Uterus (tissue), 4 donors: ENCODE results near the gene TMEM220. TPM values are rescaled to one million over a fixed set of nuclear protein-coding genes. Genes with fewer than 3 reads are reported as not detected.

Source experiments
- DNase-seq, 2 donors: peaks; one replicate each; pipeline ENCODE4 v3.0.0-alpha.2; 2019 to 2020
- H3K27ac ChIP-seq, 2 donors: fragments of 200-600 bp; sonication (generic); 1 replicate in 1 of 2; 2 replicates in 1 of 2; pipeline ENCODE4 v1.5.1; 2016 to 2018
- H3K27me3 ChIP-seq, 2 donors: fragments of 200-600 bp; sonication (generic); one replicate each; pipeline ENCODE4 v1.5.1; 2018 to 2019; ENCODE audit warnings: control low read depth in 1 of 2
- H3K36me3 ChIP-seq, 2 donors: fragments of 200-600 bp; sonication (generic); one replicate each; pipeline ENCODE4 v1.5.1; 2019; ENCODE audit warnings: control low read depth in 1 of 2
- H3K4me1 ChIP-seq, 2 donors: fragments of 200-600 bp; sonication (generic); one replicate each; pipeline ENCODE4 v1.5.1; 2018 to 2019; ENCODE audit warnings: control low read depth in 1 of 2
- H3K4me3 ChIP-seq, 2 donors: fragments of 200-600 bp; sonication (generic); 1 replicate in 1 of 2; 2 replicates in 1 of 2; pipeline ENCODE4 v1.5.1; 2018 to 2019; ENCODE audit warnings: mild to moderate bottlenecking in 1 of 2
- H3K9me3 ChIP-seq, 2 donors: fragments of 200-600 bp; sonication (generic); one replicate each; pipeline ENCODE4 v1.5.1; 2019; ENCODE audit warnings: control low read depth in 1 of 2
- POLR2A ChIP-seq, 2 donors: fragments of 450-650 bp; IDR thresholded peaks; one replicate each; pipeline ENCODE4 v1.6.1; 2016; ENCODE audit warnings: antibody characterized with exemption in 2 of 2, mild to moderate bottlenecking in 1 of 2, moderate library complexity in 1 of 2
- intact Hi-C: fragments of 100-400 bp; cut with DNase I; formaldehyde crosslinking; loops from one replicate; pipeline ENCODE4 v1.15.1; 2023; ENCODE audit warnings: low total_unique reads
- total RNA-seq, 4 donors: library from RNA; depleted of rRNA in 3 of 4; stranded (reverse); fragments of >200 nt in 3 of 4; gene quantifications; one replicate each; pipeline versions ENCODE4 v1.1.0 to v1.2.4, GENCODE V29; 2014 to 2023
- TF ChIP-seq, protein P1 (sequence below), 4 experiments: fragments of 200-600 bp in 2 of 4; fragments of 450-650 bp in 2 of 4; sonication (generic) in 2 of 4; IDR thresholded peaks; one replicate each; pipeline ENCODE4 v1.5.1; 2016 to 2019; ENCODE audit warnings: antibody characterized with exemption in 4 of 4, mild to moderate bottlenecking in 2 of 4, moderate library complexity in 1 of 4
- donor health status: DM: yes; HTN: yes; CAD: no.

TMEM220 gene
- total RNA-seq, 4 donors from 2014 or later = 0.59 to 20.1 (median 5.2) TPM

DNA sequence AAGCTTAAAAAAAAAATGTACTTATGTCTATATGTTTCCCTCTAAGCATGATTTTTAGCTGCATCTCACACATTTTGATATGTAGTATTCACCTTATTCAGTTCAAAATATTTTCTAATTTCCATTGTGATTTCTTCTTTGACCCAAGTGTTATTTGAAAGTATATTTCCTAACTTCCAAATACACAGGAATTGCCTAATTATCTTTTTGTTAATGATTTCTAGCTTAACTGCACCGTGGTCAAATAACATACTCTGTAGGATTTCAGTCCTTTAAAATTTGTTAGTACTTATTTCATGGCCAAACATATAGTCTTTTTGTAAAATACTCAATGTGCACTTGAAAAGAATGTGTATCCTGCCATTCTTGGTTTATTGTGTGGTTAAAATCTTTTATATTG, 11.3 kb downstream of the TMEM220 start:
- H3K27ac ChIP-seq = no peak overlapping the region
- H3K27me3 ChIP-seq = no peaks in the 10 kb centered on the region
- H3K4me3 ChIP-seq = no peak overlapping the region
- no peaks in the 10 kb centered on the region for H3K9me3 ChIP-seq
- no peaks in the 10 kb centered on the region for H3K4me1 ChIP-seq
- TF ChIP-seq POLR2A (IDR thresholded peaks at IDR 0.05) = no peak
- TF ChIP-seq, protein P1, sequence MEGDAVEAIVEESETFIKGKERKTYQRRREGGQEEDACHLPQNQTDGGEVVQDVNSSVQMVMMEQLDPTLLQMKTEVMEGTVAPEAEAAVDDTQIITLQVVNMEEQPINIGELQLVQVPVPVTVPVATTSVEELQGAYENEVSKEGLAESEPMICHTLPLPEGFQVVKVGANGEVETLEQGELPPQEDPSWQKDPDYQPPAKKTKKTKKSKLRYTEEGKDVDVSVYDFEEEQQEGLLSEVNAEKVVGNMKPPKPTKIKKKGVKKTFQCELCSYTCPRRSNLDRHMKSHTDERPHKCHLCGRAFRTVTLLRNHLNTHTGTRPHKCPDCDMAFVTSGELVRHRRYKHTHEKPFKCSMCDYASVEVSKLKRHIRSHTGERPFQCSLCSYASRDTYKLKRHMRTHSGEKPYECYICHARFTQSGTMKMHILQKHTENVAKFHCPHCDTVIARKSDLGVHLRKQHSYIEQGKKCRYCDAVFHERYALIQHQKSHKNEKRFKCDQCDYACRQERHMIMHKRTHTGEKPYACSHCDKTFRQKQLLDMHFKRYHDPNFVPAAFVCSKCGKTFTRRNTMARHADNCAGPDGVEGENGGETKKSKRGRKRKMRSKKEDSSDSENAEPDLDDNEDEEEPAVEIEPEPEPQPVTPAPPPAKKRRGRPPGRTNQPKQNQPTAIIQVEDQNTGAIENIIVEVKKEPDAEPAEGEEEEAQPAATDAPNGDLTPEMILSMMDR (IDR thresholded peaks at IDR 0.05) = no peak
- no peaks in the 10 kb centered on the region for H3K36me3 ChIP-seq
- intact Hi-C loops = no loop called here
- no peak for DNase-seq

DNA sequence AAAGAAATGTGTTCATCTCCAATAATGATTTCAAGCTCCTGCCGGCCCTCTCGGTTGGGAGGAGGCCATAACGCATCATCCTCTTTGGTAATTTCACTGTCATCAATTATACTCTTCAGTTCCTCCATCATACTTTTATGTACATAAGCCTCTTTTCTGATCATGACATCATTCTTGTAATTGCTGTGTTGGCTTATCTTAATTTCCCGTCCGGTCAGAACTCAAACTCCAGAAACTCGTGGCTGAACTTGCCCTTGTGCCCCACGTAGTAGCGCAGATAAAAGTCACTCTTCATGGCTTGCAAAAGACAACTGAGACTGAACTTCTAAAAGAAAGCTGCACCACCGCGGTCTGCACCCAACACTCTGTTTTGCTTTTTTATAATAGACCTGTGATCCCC, 13.6 kb downstream of the TMEM220 start:
- no peak overlapping the region for H3K4me3 ChIP-seq
- H3K27me3 ChIP-seq = no peaks in the 10 kb centered on the region
- no peak for DNase-seq
- no peaks in the 10 kb centered on the region for H3K9me3 ChIP-seq
- no peaks in the 10 kb centered on the region for H3K4me1 ChIP-seq
- no peak for TF ChIP-seq POLR2A (IDR thresholded peaks at IDR 0.05)
- TF ChIP-seq, protein P1 (IDR thresholded peaks at IDR 0.05) = no peak
- H3K27ac ChIP-seq = no peak overlapping the region
- intact Hi-C loops = no loop called here
- no peaks in the 10 kb centered on the region for H3K36me3 ChIP-seq

DNA sequence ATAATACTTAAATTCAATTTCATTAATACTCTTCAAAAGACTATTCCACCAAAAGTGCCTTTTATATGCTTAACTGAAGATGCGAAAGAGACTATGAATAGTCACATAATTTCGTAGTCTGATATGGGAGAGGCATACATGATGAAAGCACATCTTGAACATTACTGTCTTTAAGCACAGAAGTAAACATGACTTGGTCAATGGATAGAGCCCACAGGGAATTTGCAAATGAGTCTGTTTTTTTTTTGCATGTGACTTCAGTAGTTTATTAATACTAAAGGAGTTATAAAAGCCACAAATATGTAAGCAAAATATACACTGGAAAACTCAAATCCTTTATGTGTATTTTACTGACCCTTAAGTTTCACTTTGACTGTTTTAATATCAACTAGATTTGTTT, 16.5 kb downstream of the TMEM220 start:
- TF ChIP-seq, protein P1 (IDR thresholded peaks at IDR 0.05) = no peak
- no peak for TF ChIP-seq POLR2A (IDR thresholded peaks at IDR 0.05)
- no peaks in the 10 kb centered on the region for H3K4me1 ChIP-seq
- H3K27me3 ChIP-seq = no peaks in the 10 kb centered on the region
- H3K36me3 ChIP-seq = no peaks in the 10 kb centered on the region
- no peak overlapping the region for H3K4me3 ChIP-seq
- DNase-seq = no peak
- H3K9me3 ChIP-seq = no peaks in the 10 kb centered on the region
- no peak overlapping the region for H3K27ac ChIP-seq
- intact Hi-C loops = no loop called here

DNA sequence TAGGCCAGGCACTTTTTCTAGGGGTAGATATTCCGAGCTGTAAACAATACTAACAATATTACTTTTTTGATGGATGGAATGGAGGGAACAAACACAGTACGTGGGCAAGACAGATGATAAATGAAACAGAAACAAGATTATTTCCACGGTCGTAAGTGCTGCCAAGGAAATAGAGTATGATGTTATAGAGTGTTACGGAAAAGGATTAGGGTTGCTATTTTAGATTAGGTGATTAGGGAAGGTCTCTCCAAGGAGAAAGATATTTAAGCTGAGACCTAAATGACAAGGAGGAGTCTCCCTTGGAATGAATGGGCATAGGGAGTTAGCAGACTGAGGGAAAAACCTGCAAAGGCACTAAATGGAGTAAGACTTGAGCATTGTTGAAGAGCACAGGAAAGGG, 24.1 kb downstream of the TMEM220 start:
- Histone ChIP-seq H3K4me3 (no peak overlapping the region), H3K9me3 (no peaks in the 10 kb centered on the region), H3K27me3 (no peaks in the 10 kb centered on the region), H3K27ac (no peak overlapping the region), H3K4me1 (no peaks in the 10 kb centered on the region), H3K36me3 (no peaks in the 10 kb centered on the region)
- TF ChIP-seq, protein P1 (IDR thresholded peaks at IDR 0.05) = no peak
- no peak for TF ChIP-seq POLR2A (IDR thresholded peaks at IDR 0.05)
- intact Hi-C loops = loop anchor here (5.0 kb wide), 1 partner anchor 612 kb away; no protein-coding TSS in a partner anchor
- DNase-seq = no peak

DNA sequence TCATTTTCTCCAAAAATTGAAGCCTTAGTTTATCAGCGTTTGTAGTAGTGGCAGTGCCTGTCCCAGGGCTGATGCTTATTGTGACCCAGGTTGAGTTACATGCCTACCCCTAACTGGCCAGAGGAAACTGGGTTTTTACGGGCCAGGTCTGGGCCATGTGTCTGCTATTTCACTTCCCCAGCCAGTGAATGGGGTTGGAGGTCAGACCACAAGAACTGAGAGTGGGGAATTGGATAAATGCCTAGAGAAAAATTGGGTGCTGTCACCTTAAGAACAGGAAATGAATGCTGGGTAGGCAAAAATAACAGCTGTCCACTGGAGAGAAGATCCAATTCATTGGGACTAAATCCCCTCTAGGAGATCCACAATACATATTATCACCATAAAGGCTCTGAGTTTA, 27.2 kb downstream of the TMEM220 start:
- no peaks in the 10 kb centered on the region for H3K9me3 ChIP-seq
- H3K36me3 ChIP-seq = no peaks in the 10 kb centered on the region
- H3K4me1 ChIP-seq = no peaks in the 10 kb centered on the region
- DNase-seq = no peak
- H3K27me3 ChIP-seq = no peaks in the 10 kb centered on the region
- TF ChIP-seq, protein P1 (IDR thresholded peaks at IDR 0.05) = no peak
- TF ChIP-seq POLR2A (IDR thresholded peaks at IDR 0.05) = no peak
- intact Hi-C loops = no loop called here
- H3K4me3 ChIP-seq = no peak overlapping the region
- no peak overlapping the region for H3K27ac ChIP-seq
